ENCODE measurements around the gene SMTNL1. TPM values are rescaled to one million over a fixed set of nuclear protein-coding genes. Genes with fewer than 3 reads are reported as not detected.

SMTNL1 gene
- total and polyA plus RNA-seq, 9 of the 15 experiments (the other 6 are each of a cell fraction or from before 2014, with no cell fraction given): not detected

- TF ChIP-seq CHD1 (IDR thresholded peaks at IDR 0.05; ENCODE audit: low read length) (peak; percentile 65), TFAM (CRISPR knock-in tag; conservative IDR thresholded peaks at IDR 0.05) (no peak), FOXM1 (IDR thresholded peaks at IDR 0.05; ENCODE audit: low read depth) (no peak), FOXM1 (CRISPR knock-in tag; IDR thresholded peaks at IDR 0.05; ENCODE audit: low read depth) (no peak), SREBF2 (CRISPR knock-in tag; IDR thresholded peaks at IDR 0.05) (no peak), NCOA1 (IDR thresholded peaks at IDR 0.05; ENCODE audit: low read depth) (no peak), SMARCE1 (IDR thresholded peaks at IDR 0.05) (0 out of 2 replicates have a peak, but pooled peaks have one; percentile 14), EGR1 (conservative IDR thresholded peaks at IDR 0.05) (peak; percentile 91), ZNF140 (CRISPR knock-in tag; IDR thresholded peaks at IDR 0.05) (no peak), RB1 (IDR thresholded peaks at IDR 0.05; ENCODE audit: low read depth) (peak; percentile 40; the same call in 1 of the 2 replicates), ZBTB12 (CRISPR knock-in tag; IDR thresholded peaks at IDR 0.05) (no peak), EZH2 (IDR thresholded peaks at IDR 0.05; ENCODE audit: borderline replicate concordance, low read depth, low read length) (no peak), ETV1 (tag; conservative IDR thresholded peaks at IDR 0.05; ENCODE audit: low read depth) (no peak), SUPT5H (IDR thresholded peaks at IDR 0.05) (peak; percentile 33; the same call in 1 of the 2 replicates), MTA3 (IDR thresholded peaks at IDR 0.05; ENCODE audit: borderline replicate concordance) (no peak)
- TF ChIP-seq, protein P1, sequence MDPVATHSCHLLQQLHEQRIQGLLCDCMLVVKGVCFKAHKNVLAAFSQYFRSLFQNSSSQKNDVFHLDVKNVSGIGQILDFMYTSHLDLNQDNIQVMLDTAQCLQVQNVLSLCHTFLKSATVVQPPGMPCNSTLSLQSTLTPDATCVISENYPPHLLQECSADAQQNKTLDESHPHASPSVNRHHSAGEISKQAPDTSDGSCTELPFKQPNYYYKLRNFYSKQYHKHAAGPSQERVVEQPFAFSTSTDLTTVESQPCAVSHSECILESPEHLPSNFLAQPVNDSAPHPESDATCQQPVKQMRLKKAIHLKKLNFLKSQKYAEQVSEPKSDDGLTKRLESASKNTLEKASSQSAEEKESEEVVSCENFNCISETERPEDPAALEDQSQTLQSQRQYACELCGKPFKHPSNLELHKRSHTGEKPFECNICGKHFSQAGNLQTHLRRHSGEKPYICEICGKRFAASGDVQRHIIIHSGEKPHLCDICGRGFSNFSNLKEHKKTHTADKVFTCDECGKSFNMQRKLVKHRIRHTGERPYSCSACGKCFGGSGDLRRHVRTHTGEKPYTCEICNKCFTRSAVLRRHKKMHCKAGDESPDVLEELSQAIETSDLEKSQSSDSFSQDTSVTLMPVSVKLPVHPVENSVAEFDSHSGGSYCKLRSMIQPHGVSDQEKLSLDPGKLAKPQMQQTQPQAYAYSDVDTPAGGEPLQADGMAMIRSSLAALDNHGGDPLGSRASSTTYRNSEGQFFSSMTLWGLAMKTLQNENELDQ (CRISPR knock-in tag; IDR thresholded peaks at IDR 0.05; ENCODE audit: borderline replicate concordance): no peak
- TF ChIP-seq, protein P2, sequence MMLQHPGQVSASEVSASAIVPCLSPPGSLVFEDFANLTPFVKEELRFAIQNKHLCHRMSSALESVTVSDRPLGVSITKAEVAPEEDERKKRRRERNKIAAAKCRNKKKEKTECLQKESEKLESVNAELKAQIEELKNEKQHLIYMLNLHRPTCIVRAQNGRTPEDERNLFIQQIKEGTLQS (IDR thresholded peaks at IDR 0.05): no peak
- TF ChIP-seq, protein P2 (CRISPR knock-in tag; conservative IDR thresholded peaks at IDR 0.05): no peak
- TF ChIP-seq, protein P3, sequence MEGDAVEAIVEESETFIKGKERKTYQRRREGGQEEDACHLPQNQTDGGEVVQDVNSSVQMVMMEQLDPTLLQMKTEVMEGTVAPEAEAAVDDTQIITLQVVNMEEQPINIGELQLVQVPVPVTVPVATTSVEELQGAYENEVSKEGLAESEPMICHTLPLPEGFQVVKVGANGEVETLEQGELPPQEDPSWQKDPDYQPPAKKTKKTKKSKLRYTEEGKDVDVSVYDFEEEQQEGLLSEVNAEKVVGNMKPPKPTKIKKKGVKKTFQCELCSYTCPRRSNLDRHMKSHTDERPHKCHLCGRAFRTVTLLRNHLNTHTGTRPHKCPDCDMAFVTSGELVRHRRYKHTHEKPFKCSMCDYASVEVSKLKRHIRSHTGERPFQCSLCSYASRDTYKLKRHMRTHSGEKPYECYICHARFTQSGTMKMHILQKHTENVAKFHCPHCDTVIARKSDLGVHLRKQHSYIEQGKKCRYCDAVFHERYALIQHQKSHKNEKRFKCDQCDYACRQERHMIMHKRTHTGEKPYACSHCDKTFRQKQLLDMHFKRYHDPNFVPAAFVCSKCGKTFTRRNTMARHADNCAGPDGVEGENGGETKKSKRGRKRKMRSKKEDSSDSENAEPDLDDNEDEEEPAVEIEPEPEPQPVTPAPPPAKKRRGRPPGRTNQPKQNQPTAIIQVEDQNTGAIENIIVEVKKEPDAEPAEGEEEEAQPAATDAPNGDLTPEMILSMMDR (IDR thresholded peaks at IDR 0.05 in 2 of 3, conservative IDR thresholded peaks at IDR 0.05 in 1 of 3; ENCODE audit: insufficient read depth in 2 of 3, low read depth in 1 of 3, low read length in 3 of 3): no peak
These were observed 22.7 kb upstream of the SMTNL1 start (continued) for GRCh38 chr11:57514538-57515331.

All from K562 (cell line).